Measurements from ENCODE around the gene PPP2R1B.
A peak's percentile ranks its signal among the peaks of the same experiment; 100 is the strongest.

The PPP2R1B gene

DNA sequence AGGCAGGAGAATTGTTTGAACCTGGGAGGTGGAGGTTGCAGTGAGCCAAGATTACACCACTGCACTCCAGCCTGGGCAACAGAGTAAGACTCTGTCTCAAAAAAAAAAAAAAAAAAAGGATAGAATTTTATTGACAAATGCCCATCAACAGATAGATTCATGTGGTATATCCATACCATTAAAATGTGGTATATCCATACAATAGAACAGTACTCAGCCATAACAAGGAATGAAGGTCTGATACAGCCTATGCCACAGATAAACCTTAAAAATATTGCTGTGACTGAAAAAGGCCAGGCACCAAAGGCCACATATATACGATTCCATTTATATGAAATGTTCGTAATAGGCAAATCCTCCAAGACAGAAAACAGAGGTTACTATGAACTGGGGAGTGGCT lies 45.3 kb upstream of the PPP2R1B start:
- Mint-ChIP-seq H3K36me3 (ENCODE audit: low read depth) (peaks cover 41% of the 10 kb centered on the region), H3K9me3 (no peaks in the 10 kb centered on the region), H3K27me3 (ENCODE audit: low read depth, poor library complexity) (no peaks in the 10 kb centered on the region), H3K4me1 (no peaks in the 10 kb centered on the region), H3K4me3 (no peak overlapping the region), H3K27ac (no peak overlapping the region)
- TF ChIP-seq, protein P1, sequence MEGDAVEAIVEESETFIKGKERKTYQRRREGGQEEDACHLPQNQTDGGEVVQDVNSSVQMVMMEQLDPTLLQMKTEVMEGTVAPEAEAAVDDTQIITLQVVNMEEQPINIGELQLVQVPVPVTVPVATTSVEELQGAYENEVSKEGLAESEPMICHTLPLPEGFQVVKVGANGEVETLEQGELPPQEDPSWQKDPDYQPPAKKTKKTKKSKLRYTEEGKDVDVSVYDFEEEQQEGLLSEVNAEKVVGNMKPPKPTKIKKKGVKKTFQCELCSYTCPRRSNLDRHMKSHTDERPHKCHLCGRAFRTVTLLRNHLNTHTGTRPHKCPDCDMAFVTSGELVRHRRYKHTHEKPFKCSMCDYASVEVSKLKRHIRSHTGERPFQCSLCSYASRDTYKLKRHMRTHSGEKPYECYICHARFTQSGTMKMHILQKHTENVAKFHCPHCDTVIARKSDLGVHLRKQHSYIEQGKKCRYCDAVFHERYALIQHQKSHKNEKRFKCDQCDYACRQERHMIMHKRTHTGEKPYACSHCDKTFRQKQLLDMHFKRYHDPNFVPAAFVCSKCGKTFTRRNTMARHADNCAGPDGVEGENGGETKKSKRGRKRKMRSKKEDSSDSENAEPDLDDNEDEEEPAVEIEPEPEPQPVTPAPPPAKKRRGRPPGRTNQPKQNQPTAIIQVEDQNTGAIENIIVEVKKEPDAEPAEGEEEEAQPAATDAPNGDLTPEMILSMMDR (IDR thresholded peaks at IDR 0.05) = no peak
- DNase-seq = no peak

DNA sequence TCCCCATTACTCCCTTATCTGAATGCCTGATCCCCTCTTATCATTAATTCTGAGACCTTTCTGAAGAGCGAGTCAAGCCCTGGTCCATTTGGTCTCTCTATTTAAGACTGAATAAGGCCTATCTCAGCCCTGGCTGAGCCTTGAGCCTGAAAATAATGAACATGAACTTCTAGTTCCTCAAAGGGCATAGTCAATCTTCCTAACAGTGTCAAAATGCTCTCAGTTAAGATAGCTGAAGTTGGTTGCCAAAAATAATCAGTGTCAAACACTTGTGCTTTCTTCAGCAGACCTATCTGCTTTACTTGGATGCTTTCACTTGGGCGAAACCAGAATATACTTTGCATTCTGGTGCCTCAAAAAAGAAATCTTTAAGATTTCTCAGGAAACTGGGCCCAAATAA lies 42.6 kb upstream of the PPP2R1B start:
- peak overlapping the region; percentile 12 for H3K27ac Mint-ChIP-seq
- H3K36me3 Mint-ChIP-seq (ENCODE audit: low read depth) = peaks cover 55% of the 10 kb centered on the region
- no peaks in the 10 kb centered on the region for H3K9me3 Mint-ChIP-seq
- no peaks in the 10 kb centered on the region for H3K27me3 Mint-ChIP-seq (ENCODE audit: low read depth, poor library complexity)
- H3K4me3 Mint-ChIP-seq = no peak overlapping the region
- TF ChIP-seq, protein P1 (IDR thresholded peaks at IDR 0.05) = no peak
- no peak for DNase-seq
- no peaks in the 10 kb centered on the region for H3K4me1 Mint-ChIP-seq

DNA sequence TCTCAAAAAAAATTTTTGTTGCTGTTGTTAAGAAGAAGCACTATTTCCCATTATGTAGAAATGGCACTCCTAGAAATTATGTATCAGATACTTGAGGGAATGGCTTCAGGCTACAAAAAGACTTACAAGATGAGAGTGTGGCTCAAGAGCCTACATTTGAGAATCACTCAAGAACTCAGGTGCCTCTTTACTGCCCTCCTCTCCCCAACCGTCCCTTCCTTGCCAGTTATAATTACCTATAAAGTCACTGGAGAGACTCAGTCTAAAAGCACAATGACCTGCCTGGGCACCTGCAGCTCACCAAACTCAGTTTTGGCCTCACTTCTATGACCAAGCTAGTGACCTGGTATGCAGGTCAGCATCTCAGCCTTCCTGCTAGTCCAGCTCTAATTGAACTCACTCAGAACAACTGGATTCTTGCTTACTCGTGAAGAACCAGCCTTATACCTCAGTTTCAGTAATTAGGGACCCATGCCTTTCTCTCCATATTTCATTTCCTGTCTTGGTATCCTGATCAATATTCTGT lies 41.9 kb upstream of the PPP2R1B start:
- no peak overlapping the region for H3K4me3 Mint-ChIP-seq
- TF ChIP-seq, protein P1 (IDR thresholded peaks at IDR 0.05) = no peak

DNA sequence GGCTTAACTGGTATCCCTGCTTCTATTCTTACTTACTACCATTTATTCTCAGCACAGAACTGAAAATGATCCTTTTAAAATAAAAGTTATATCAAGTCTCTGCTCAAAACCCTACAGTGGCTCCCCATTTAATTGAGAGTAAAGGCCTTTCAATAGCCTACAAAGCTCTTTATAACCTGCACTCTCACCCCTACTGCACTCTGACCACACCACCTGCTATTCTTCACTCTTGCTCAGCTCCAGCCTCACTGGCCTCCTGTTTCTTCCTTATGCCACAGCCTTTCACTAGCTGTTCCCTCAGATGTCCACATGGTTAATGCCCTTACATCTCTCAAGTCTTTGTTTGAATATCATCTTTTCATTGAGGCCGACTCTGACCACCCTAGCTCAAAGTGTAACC lies 40.9 kb upstream of the PPP2R1B start:
- Mint-ChIP-seq H3K4me3 (no peak overlapping the region), H3K4me1 (no peaks in the 10 kb centered on the region), H3K27me3 (ENCODE audit: low read depth, poor library complexity) (no peaks in the 10 kb centered on the region), H3K36me3 (ENCODE audit: low read depth) (peaks cover 44% of the 10 kb centered on the region), H3K9me3 (no peaks in the 10 kb centered on the region), H3K27ac (peak overlapping the region; percentile 57)
- DNase-seq = no peak
- TF ChIP-seq, protein P1 (IDR thresholded peaks at IDR 0.05) = no peak

More for the DNA sequence above, 41.9 kb upstream of the PPP2R1B start:
- no peaks in the 10 kb centered on the region for H3K27me3 Mint-ChIP-seq (ENCODE audit: low read depth, poor library complexity)
- peaks cover 51% of the 10 kb centered on the region for H3K36me3 Mint-ChIP-seq (ENCODE audit: low read depth)
- no peaks in the 10 kb centered on the region for H3K4me1 Mint-ChIP-seq
- peak overlapping the region; percentile 12 for H3K27ac Mint-ChIP-seq
- H3K9me3 Mint-ChIP-seq = no peaks in the 10 kb centered on the region
- DNase-seq = no peak

DNA sequence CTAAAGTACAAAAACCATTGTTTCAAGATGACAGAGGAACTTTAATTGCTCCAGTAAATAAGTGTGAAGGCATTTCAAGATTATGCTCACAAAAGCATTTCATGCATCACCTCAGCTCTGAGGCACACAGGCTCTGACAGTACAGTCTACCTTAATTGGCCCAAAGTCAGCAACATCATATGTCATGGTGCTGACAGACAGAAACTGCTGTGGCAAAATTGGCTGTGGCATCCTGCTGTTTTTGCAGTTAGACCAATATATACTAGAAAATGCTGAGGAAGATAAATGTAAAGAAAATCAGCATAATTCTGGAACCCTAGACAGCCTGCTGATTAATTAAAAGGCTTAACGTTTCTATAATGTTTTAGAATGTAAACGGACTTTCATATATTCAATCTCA lies 34.9 kb upstream of the PPP2R1B start:
- H3K9me3 Mint-ChIP-seq = no peaks in the 10 kb centered on the region
- DNase-seq = no peak
- TF ChIP-seq, protein P1 (IDR thresholded peaks at IDR 0.05) = no peak
- no peaks in the 10 kb centered on the region for H3K4me1 Mint-ChIP-seq
- H3K27me3 Mint-ChIP-seq (ENCODE audit: low read depth, poor library complexity) = no peaks in the 10 kb centered on the region
- no peak overlapping the region for H3K27ac Mint-ChIP-seq
- H3K36me3 Mint-ChIP-seq (ENCODE audit: low read depth) = peaks cover 52% of the 10 kb centered on the region
- H3K4me3 Mint-ChIP-seq = no peak overlapping the region

DNA sequence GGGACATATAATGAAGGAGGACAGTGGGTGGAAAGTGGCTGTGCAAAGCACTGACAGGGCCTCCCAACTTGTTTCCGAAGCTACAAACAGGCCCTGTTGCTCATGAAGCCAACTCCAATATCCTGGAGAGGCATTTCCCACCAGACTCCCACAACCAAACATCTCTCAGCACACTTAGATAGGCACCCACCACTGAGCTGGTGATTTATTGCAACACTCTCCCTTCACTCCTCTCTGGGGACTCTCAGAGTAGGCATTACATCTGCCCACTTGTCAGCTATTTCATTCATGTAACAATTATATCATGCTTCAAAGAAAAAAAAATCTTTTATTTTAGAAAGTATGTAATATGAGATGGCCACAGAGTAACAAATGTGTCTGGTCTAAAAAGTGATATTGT lies 32.1 kb upstream of the PPP2R1B start:
- H3K4me3 Mint-ChIP-seq = no peak overlapping the region
- no peaks in the 10 kb centered on the region for H3K4me1 Mint-ChIP-seq
- no peaks in the 10 kb centered on the region for H3K27me3 Mint-ChIP-seq (ENCODE audit: low read depth, poor library complexity)
- TF ChIP-seq, protein P1 (IDR thresholded peaks at IDR 0.05) = no peak
- H3K36me3 Mint-ChIP-seq (ENCODE audit: low read depth) = peaks cover 41% of the 10 kb centered on the region
- peak overlapping the region; percentile 87 for H3K27ac Mint-ChIP-seq
- no peak for DNase-seq
- no peaks in the 10 kb centered on the region for H3K9me3 Mint-ChIP-seq

Data from nephron progenitor cell (in vitro differentiated cells).